Cardiac muscle cell (in vitro differentiated cells and primary cell): ENCODE measurements around the gene NPAS4. TPM values are rescaled to one million over a fixed set of nuclear protein-coding genes. Genes with fewer than 3 reads are reported as not detected.

Experiments used
- DNase-seq, 2 donors: peaks; one replicate each; pipeline versions ENCODE4 v3.0.0 to v3.0.0-alpha.2; 2010 to 2017; ENCODE audit warnings: low read depth in 1 of 2, low spot score in 1 of 2
- H3K27ac ChIP-seq: fragments of 200-600 bp; sonication (generic); 2 replicates; pipeline ENCODE4 v1.5.1; 2016
- H3K27me3 ChIP-seq: fragments of 200-600 bp; sonication (generic); 2 replicates; pipeline ENCODE4 v1.6.0; 2016; ENCODE audit warnings: control low read depth
- H3K36me3 ChIP-seq: fragments of 200-600 bp; sonication (generic); 2 replicates; pipeline ENCODE4 v1.5.1; 2016; ENCODE audit warnings: control low read depth
- H3K4me1 ChIP-seq: fragments of 200-600 bp; sonication (generic); 2 replicates; pipeline ENCODE4 v1.8.1; 2017; ENCODE audit warnings: low read depth, mild to moderate bottlenecking, mixed run types
- H3K4me3 ChIP-seq: fragments of 200-600 bp; sonication (generic); 2 replicates; pipeline ENCODE4 v1.5.1; 2016; ENCODE audit warnings: mild to moderate bottlenecking
- H3K9me3 ChIP-seq: fragments of 200-600 bp; sonication (generic); 2 replicates; pipeline ENCODE4 v1.5.1; 2017; ENCODE audit warnings: low read depth, mild to moderate bottlenecking, control low read depth
- CTCF ChIP-seq: IDR thresholded peaks from 2 replicates; pipeline ENCODE4 v1.5.1; 2012; ENCODE audit warnings: low read depth, mild to moderate bottlenecking, low read length
- polyA plus RNA-seq: library from polyadenylated mRNA; unstranded; fragments of >200 nt; fragmentation: Nextera tagmentation; extraction: Ambion mirVana; gene quantifications from 2 replicates; pipeline ENCODE4 v1.2.1, GENCODE V29; 2016
- total RNA-seq: library from RNA; depleted of rRNA; stranded (reverse); fragments of >200 nt; gene quantifications from 2 replicates; pipeline ENCODE4 v1.2.3, GENCODE V29; 2016

Gene NPAS4
- total and polyA plus RNA-seq, 2 experiments from 2014 or later, result 1.2 TPM; not detected in 1

DNA sequence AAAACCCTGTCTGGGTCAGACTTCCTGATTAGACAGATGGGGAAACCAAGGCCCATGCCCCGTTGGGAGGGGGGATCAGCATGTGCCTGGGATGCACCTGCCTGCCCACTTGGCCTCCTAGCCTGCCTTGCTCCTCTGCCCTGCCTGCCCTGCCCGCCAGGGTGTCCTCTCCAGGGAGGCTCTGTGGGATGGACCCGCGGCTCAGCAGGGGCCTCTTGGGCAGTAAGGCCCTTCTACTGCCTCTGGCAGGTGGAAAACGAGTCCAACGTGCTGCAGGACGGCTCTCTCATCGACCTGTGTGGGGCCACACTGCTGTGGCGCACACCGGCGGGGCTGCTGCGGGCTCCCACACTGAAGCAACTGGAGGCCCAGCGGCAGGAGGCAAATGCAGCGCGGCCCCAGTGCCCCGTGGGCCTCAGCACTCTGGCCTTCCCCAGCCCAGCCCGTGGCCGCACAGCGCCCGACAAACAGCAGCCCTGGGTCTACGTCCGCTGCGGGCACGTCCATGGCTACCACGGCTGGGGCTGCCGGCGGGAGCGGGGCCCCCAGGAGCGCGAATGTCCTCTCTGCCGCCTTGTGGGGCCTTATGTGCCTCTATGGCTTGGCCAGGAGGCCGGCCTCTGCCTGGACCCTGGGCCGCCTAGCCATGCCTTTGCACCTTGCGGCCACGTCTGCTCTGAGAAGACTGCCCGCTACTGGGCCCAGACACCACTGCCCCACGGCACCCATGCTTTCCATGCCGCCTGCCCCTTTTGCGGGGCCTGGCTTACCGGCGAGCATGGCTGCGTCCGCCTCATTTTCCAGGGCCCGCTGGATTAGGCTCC lies 54.7 kb downstream of the NPAS4 start:
- H3K9me3 ChIP-seq, result no peaks in the 10 kb centered on the region
- no peak overlapping the region for H3K4me3 ChIP-seq
- no peaks in the 10 kb centered on the region for H3K27me3 ChIP-seq
- TF ChIP-seq CTCF, result no peak
- no peak for DNase-seq
- H3K4me1 ChIP-seq, result no peaks in the 10 kb centered on the region
- H3K27ac ChIP-seq, result no peak overlapping the region
- peaks cover 15% of the 10 kb centered on the region for H3K36me3 ChIP-seq

Other genes starting within 250 kb of the NPAS4 start
- 29.7 and 33.9 TPM in 2 replicates for gene KLC2, start 163.3 kb upstream of the NPAS4 start, total RNA-seq
- gene KLC2, start 163.3 kb upstream of the NPAS4 start, polyA plus RNA-seq, result 41.6 and 46.4 TPM in 2 replicates
- gene RAB1B, start 152.4 kb upstream of the NPAS4 start, total RNA-seq, result 103 and 135 TPM in 2 replicates
- 17.3 and 21.0 TPM in 2 replicates for gene RAB1B, start 152.4 kb upstream of the NPAS4 start, polyA plus RNA-seq
- 2.1 and 2.7 TPM in 2 replicates for gene CNIH2, start 142.9 kb upstream of the NPAS4 start, total RNA-seq
- gene CNIH2, start 142.9 kb upstream of the NPAS4 start, polyA plus RNA-seq, result 3.3 and 8.9 TPM in 2 replicates
- gene YIF1A, start 131.9 kb upstream of the NPAS4 start, total RNA-seq, result 68.2 and 121 TPM in 2 replicates
- gene YIF1A, start 131.9 kb upstream of the NPAS4 start, polyA plus RNA-seq, result 116 and 147 TPM in 2 replicates
- gene TMEM151A, start 129.1 kb upstream of the NPAS4 start, total RNA-seq, result 2.6 and 3.5 TPM in 2 replicates
- 0.87 and 2.0 TPM in 2 replicates for gene TMEM151A, start 129.1 kb upstream of the NPAS4 start, polyA plus RNA-seq
- gene CD248, start 104.0 kb upstream of the NPAS4 start, total RNA-seq, result 7.9 and 11.4 TPM in 2 replicates
- gene CD248, start 104.0 kb upstream of the NPAS4 start, polyA plus RNA-seq, result 20.2 and 31.2 TPM in 2 replicates
- gene RIN1, start 84.6 kb upstream of the NPAS4 start, total RNA-seq, result 4.9 and 9.4 TPM in 2 replicates
- gene RIN1, start 84.6 kb upstream of the NPAS4 start, polyA plus RNA-seq, result 1.9 and 4.8 TPM in 2 replicates
- 29.3 and 33.2 TPM in 2 replicates for gene BRMS1, start 75.9 kb upstream of the NPAS4 start, total RNA-seq
- 33.8 and 37.3 TPM in 2 replicates for gene BRMS1, start 75.9 kb upstream of the NPAS4 start, polyA plus RNA-seq
- 138 and 194 TPM in 2 replicates for gene B4GAT1, start 73.4 kb upstream of the NPAS4 start, total RNA-seq
- 129 and 174 TPM in 2 replicates for gene B4GAT1, start 73.4 kb upstream of the NPAS4 start, polyA plus RNA-seq
- gene SLC29A2, start 49.3 kb upstream of the NPAS4 start, total RNA-seq, result 30.2 and 36.8 TPM in 2 replicates
- 32.6 and 50.2 TPM in 2 replicates for gene SLC29A2, start 49.3 kb upstream of the NPAS4 start, polyA plus RNA-seq
- gene MRPL11, start 17.8 kb downstream of the NPAS4 start, total RNA-seq, result 48.4 and 70.3 TPM in 2 replicates
- 64.1 and 75.8 TPM in 2 replicates for gene MRPL11, start 17.8 kb downstream of the NPAS4 start, polyA plus RNA-seq
- gene PELI3, start 45.9 kb downstream of the NPAS4 start, total RNA-seq, result 19.9 and 30.9 TPM in 2 replicates
- gene PELI3, start 45.9 kb downstream of the NPAS4 start, polyA plus RNA-seq, result 16.4 and 20.5 TPM in 2 replicates
- gene DPP3, start 59.4 kb downstream of the NPAS4 start, total RNA-seq, result 21.9 and 60.7 TPM in 2 replicates
- gene DPP3, start 59.4 kb downstream of the NPAS4 start, polyA plus RNA-seq, result 20.8 and 44.9 TPM in 2 replicates
- 100 and 106 TPM in 2 replicates for gene BBS1, start 89.6 kb downstream of the NPAS4 start, total RNA-seq
- gene BBS1, start 89.6 kb downstream of the NPAS4 start, polyA plus RNA-seq, result 59.7 and 62.7 TPM in 2 replicates
- gene ZDHHC24, start 125.0 kb downstream of the NPAS4 start, total RNA-seq, result 14.7 and 21.6 TPM in 2 replicates
- 15.2 and 16.9 TPM in 2 replicates for gene ZDHHC24, start 125.0 kb downstream of the NPAS4 start, polyA plus RNA-seq
- gene ACTN3, start 125.9 kb downstream of the NPAS4 start, total RNA-seq, result 74.2 and 189 TPM in 2 replicates
- gene ACTN3, start 125.9 kb downstream of the NPAS4 start, polyA plus RNA-seq, result 111 and 322 TPM in 2 replicates
- gene CTSF, start 147.6 kb downstream of the NPAS4 start, total RNA-seq, result 15.2 and 45.6 TPM in 2 replicates
- gene CTSF, start 147.6 kb downstream of the NPAS4 start, polyA plus RNA-seq, result 16.8 and 51.0 TPM in 2 replicates
- gene CCDC87, start 172.0 kb downstream of the NPAS4 start, total RNA-seq, result 2.7 and 3.9 TPM in 2 replicates
- 1.2 and 4.8 TPM in 2 replicates for gene CCDC87, start 172.0 kb downstream of the NPAS4 start, polyA plus RNA-seq
- gene CCS, start 172.2 kb downstream of the NPAS4 start, total RNA-seq, result 73.1 and 86.6 TPM in 2 replicates
- 117 and 153 TPM in 2 replicates for gene CCS, start 172.2 kb downstream of the NPAS4 start, polyA plus RNA-seq
- gene RBM14, start 195.6 kb downstream of the NPAS4 start, total RNA-seq, result 74.6 and 90.6 TPM in 2 replicates
- 95.2 and 111 TPM in 2 replicates for gene RBM14, start 195.6 kb downstream of the NPAS4 start, polyA plus RNA-seq
- gene RBM4, start 217.7 kb downstream of the NPAS4 start, total RNA-seq, result 142 and 146 TPM in 2 replicates
- 206 and 241 TPM in 2 replicates for gene RBM4, start 217.7 kb downstream of the NPAS4 start, polyA plus RNA-seq